Measurements from ENCODE around the gene SPATA12.

Gene SPATA12

GRCh38 chr3:57120451-57121174 is 60.1 kb downstream of the SPATA12 start:
- DNase-seq = no peak
